Activated CD8-positive, alpha-beta T cell treated with anti-CD3 and anti-CD28 coated beads for 36 hours (primary cell): ENCODE measurements around the gene MORF4L2. TPM values are rescaled to one million over a fixed set of nuclear protein-coding genes. Genes with fewer than 3 reads are reported as not detected.
"Not testable (repeated sequence)": the region's sequence is repeated elsewhere in the genome, so short reads cannot be mapped to it uniquely, and the experiment has no call there.

ENCODE experiments used
- ATAC-seq: fragments of 200-7000 bp; cut with Tn5 transposase; one replicate; pipeline ENCODE4 v1.10.0; 2021; ENCODE audit warnings: mild to moderate bottlenecking, moderate library complexity
- CTCF ChIA-PET: fragments of 350-600 bp; sonication (Branson Sonifier 250); formaldehyde crosslinking; loops from one replicate; lab custom pipeline; 2021; ENCODE audit warnings: antibody characterized with exemption; lab: Charles Lee
- POLR2A ChIA-PET: fragments of 350-600 bp; sonication (Branson Sonifier 250); formaldehyde crosslinking; loops from one replicate; lab custom pipeline; 2021; ENCODE audit warnings: antibody characterized with exemption; lab: Charles Lee
- DNase-seq: peaks from one replicate; pipeline ENCODE4 v3.0.0-alpha.2; 2020
- H3K27ac Mint-ChIP-seq: one replicate; pipeline ENCODE4 v1.8.0; 2021; ENCODE audit warnings: mild to moderate bottlenecking, mixed read lengths
- H3K27me3 Mint-ChIP-seq: one replicate; pipeline ENCODE4 v1.8.0; 2021; ENCODE audit warnings: mixed read lengths
- H3K36me3 Mint-ChIP-seq: one replicate; pipeline ENCODE4 v1.8.0; 2021; ENCODE audit warnings: low read depth, mixed read lengths
- H3K4me1 Mint-ChIP-seq: one replicate; pipeline ENCODE4 v1.8.0; 2021; ENCODE audit warnings: low read depth, mixed read lengths
- H3K4me3 Mint-ChIP-seq: one replicate; pipeline ENCODE4 v1.8.0; 2021; ENCODE audit warnings: mild to moderate bottlenecking, moderate library complexity, mixed read lengths
- H3K9me3 Mint-ChIP-seq: one replicate; pipeline ENCODE4 v1.8.0; 2021; ENCODE audit warnings: mixed read lengths
- intact Hi-C: fragments of 100-400 bp; cut with micrococcal nuclease; formaldehyde crosslinking; loops from one replicate; pipeline ENCODE4 v1.10.0; 2022
- total RNA-seq, 2 experiments: library from RNA; stranded (reverse); gene quantifications; one replicate each; pipeline ENCODE4 v1.2.3, GENCODE V29; 2021
- TF ChIP-seq, protein P1 (sequence below): fragments of 200-600 bp; IDR thresholded peaks from one replicate; pipeline ENCODE4 v1.8.0; 2022; ENCODE audit warnings: antibody characterized with exemption, mild to moderate bottlenecking

The MORF4L2 gene
- total RNA-seq, 2 experiments from 2014 or later: 234 to 239 TPM

GRCh38 chrX:103674531-103675454, 11.7 kb downstream of the MORF4L2 start:
- H3K27ac Mint-ChIP-seq: no peak overlapping the region
- no peak for ATAC-seq
- H3K27me3 Mint-ChIP-seq: no peaks in the 10 kb centered on the region

GRCh38 chrX:103669745-103670144, 16.8 kb downstream of the MORF4L2 start:
- DNase-seq: no peak
- Mint-ChIP-seq H3K27ac (no peak overlapping the region), H3K4me1 (no peaks in the 10 kb centered on the region), H3K9me3 (no peaks in the 10 kb centered on the region), H3K36me3 (no peaks in the 10 kb centered on the region), H3K27me3 (peaks cover under 1% of the 10 kb centered on the region), H3K4me3 (no peak overlapping the region)
- POLR2A ChIA-PET: no interaction called here
- no peak for ATAC-seq
- CTCF ChIA-PET: no interaction called here
- intact Hi-C loops: no loop called here
- TF ChIP-seq, protein P1, sequence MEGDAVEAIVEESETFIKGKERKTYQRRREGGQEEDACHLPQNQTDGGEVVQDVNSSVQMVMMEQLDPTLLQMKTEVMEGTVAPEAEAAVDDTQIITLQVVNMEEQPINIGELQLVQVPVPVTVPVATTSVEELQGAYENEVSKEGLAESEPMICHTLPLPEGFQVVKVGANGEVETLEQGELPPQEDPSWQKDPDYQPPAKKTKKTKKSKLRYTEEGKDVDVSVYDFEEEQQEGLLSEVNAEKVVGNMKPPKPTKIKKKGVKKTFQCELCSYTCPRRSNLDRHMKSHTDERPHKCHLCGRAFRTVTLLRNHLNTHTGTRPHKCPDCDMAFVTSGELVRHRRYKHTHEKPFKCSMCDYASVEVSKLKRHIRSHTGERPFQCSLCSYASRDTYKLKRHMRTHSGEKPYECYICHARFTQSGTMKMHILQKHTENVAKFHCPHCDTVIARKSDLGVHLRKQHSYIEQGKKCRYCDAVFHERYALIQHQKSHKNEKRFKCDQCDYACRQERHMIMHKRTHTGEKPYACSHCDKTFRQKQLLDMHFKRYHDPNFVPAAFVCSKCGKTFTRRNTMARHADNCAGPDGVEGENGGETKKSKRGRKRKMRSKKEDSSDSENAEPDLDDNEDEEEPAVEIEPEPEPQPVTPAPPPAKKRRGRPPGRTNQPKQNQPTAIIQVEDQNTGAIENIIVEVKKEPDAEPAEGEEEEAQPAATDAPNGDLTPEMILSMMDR: no peak

More at GRCh38 chrX:103674531-103675454, 11.7 kb downstream of the MORF4L2 start:
- H3K4me1 Mint-ChIP-seq: peaks cover 4% of the 10 kb centered on the region
- H3K4me3 Mint-ChIP-seq: no peak overlapping the region
- H3K36me3 Mint-ChIP-seq: peaks cover 25% of the 10 kb centered on the region
- H3K9me3 Mint-ChIP-seq: no peaks in the 10 kb centered on the region
- POLR2A ChIA-PET: no interaction called here
- CTCF ChIA-PET: no interaction called here
- intact Hi-C loops: no loop called here
- DNase-seq: no peak
- TF ChIP-seq, protein P1: no peak

GRCh38 chrX:103666202-103667107, 20.0 kb downstream of the MORF4L2 start:
- H3K27me3 Mint-ChIP-seq: peaks cover 11% of the 10 kb centered on the region
- no peak overlapping the region for H3K4me3 Mint-ChIP-seq
- no peaks in the 10 kb centered on the region for H3K9me3 Mint-ChIP-seq
- DNase-seq: no peak
- CTCF ChIA-PET: interaction anchor here (1.2 kb wide), 1 partner anchor 133 kb away, joined by 3 read pairs; no protein-coding TSS in a partner anchor
- H3K4me1 Mint-ChIP-seq: peaks cover 3% of the 10 kb centered on the region
- intact Hi-C loops: no loop called here
- no peaks in the 10 kb centered on the region for H3K36me3 Mint-ChIP-seq
- TF ChIP-seq, protein P1: no peak
- POLR2A ChIA-PET: no interaction called here
- no peak for ATAC-seq
- H3K27ac Mint-ChIP-seq: no peak overlapping the region

- intact Hi-C loops: no loop called here
- Mint-ChIP-seq H3K4me1 (peaks cover 3% of the 10 kb centered on the region), H3K4me3 (no peak overlapping the region), H3K36me3 (no peaks in the 10 kb centered on the region), H3K27ac (no peak overlapping the region), H3K9me3 (no peaks in the 10 kb centered on the region), H3K27me3 (peaks cover 11% of the 10 kb centered on the region)
- DNase-seq: no peak
- ChIA-PET CTCF (interaction anchor here (1.5 kb wide), 1 partner anchor 131 kb away, joined by 3 read pairs; no protein-coding TSS in a partner anchor), POLR2A (no interaction called here)
- no peak for ATAC-seq
- TF ChIP-seq, protein P1: no peak
Measured at GRCh38 chrX:103663981-103664762, 22.3 kb downstream of the MORF4L2 start.

DNA sequence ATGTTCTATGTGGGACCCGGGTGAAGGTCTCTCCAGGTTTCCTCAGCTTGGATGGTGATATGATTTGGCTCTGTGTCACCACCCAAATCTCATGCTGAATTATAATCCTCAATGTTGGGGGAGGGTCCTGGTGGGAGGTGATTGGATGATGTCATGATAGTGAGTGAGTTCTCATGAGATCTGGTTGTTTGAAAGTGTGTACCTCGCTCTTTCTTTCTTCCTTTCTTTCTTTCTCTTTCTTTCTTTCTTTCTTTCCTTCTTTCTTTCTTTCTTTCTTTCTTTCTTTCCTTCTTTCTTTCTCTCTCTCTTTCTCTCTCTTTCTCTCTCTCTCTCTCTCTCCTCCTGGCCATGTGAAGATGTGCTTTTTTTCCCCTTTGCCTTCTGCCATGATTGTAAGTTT, 27.0 kb downstream of the MORF4L2 start:
- CTCF ChIA-PET, H3K4me1 Mint-ChIP-seq, H3K4me3 Mint-ChIP-seq, H3K9me3 Mint-ChIP-seq, H3K36me3 Mint-ChIP-seq, DNase-seq, H3K27me3 Mint-ChIP-seq, H3K27ac Mint-ChIP-seq, ATAC-seq, intact Hi-C loops, POLR2A ChIA-PET: not testable (repeated sequence)
